T47D (cell line): ENCODE results near the gene ACR.

Experiments
- DNase-seq, 2 experiments: peaks; one replicate each; pipeline versions ENCODE4 v3.0.0 to v3.0.0-alpha.2; 2011 to 2012; ENCODE audit warnings: low read depth in 1 of 2, low spot score in 1 of 2
- JUND ChIP-seq: IDR thresholded peaks from 2 replicates; pipeline ENCODE4 v1.6.1; 2012; ENCODE audit warnings: low read depth
- in situ Hi-C: cut with HindIII; loops from 2 replicates; pipeline ENCODE4 v1.10.0; 2016; ENCODE audit warnings: low sequenced_read_pairs, low pct_unique_long_range_greater_than_20kb

ACR gene

DNA sequence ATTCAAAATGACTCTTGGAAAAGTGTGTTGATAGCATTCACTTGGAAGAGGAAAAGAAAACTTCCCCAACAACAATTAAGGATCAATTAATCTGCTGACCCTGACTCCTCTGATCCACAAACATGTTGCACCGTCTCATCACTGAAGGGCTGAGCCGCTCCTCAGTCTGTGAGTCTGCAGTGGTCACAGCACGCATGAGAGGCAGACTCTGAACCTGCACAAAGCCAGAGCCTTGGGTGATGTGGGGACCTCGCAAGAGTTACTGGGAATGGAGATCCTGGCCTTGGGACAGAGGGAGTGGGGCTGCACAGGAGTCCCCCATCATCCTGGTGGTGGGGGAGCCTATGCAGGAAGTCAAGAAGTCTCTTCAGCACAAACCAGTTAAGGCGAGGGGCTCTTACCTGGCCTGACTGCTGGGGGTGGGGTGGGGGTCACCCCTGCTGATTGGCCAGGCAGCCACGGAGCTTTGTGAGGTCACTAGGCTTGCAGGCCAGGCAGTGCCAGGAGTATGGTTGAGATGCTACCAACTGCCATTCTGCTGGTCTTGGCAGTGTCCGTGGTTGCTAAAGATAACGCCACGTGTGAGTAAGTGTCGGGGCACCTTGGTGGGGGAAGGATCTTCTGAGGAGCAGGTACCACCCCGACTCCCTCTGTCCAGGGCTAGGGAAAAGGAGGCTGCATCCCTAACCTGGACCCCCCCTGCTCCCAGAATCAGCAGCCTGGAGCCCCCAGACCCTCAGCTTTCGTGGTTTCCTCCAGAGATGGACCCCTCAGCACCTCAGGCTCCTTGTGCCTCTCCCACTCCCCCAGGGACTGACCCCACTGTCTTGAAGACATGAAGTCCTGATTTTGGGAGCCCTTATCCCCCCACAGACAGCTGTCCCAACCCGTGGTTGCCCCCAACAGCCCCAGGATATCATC lies at the start of gene ACR:
TSS of gene ACR (plus strand) at position 477 of the 921 bp plus-strand sequence. CDS start at position 509, 32 bp downstream.
- no peak for DNase-seq
- TF ChIP-seq JUND, result no peak
- in situ Hi-C loops, result no loop called here

DNA sequence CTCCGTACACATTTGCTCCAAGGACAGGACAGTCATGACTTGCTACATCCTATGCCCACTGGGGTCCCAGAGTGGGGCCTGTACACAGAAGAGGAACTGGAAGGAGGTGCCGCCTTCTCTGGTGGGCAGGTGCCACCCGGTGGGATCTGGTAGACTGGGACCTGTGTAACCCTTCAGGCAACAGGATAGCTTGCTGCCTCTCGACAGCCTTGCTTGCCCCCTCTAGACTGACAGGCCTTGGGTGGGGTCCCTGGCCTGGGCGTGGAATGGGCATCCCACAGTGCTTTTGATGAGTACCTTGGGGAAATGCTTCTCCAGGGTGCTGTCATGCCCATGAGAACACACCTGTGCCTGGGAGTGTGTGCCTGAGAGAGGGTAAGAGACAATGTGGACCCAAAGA lies 49.6 kb upstream of the ACR start:
- no peak for TF ChIP-seq JUND
- in situ Hi-C loops, result no loop called here
- DNase-seq, result no peak

DNA sequence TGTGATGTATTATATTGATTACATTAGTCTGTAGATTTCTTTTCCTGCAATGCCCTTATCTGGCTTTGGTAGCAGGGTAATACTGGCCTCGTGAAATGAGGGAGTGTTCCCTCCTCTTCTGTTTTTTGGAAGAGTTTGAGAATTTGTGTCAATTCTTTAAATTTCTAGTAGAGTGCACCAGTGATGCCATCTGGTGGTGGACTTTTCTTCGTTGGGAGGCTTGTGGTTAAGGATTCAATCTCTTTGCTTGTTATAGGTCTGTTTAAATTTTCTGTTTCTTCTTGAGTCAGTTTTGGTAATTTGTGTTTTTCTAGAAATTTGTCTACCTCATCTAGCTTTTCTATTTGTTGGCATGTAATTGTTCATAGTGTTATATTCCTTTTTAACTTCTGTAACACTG lies 46.5 kb upstream of the ACR start:
- in situ Hi-C loops, result no loop called here
- no peak for TF ChIP-seq JUND
- DNase-seq, result peak in 1 of 2 experiments; percentile 59

DNA sequence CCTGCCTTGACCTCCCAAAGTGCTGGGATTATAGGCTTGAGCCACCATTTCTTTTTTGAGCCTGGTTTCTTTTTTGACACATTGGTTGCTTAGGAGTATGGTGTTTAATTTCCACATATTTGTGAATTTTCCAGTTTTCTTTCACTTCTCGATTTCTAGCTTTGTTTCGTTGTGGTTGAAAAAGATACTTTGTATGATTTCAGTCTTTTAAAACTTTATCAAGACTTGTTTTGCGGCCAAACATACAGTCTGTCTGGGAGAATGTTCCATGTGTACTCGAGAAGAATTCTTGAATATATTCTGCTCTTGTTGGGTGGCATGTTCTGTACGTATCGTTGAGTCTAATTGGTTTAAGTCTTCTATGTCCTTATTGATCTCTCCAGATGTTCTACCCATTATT lies 44.5 kb upstream of the ACR start:
- in situ Hi-C loops, result no loop called here
- TF ChIP-seq JUND, result no peak
- DNase-seq, result no peak

DNA sequence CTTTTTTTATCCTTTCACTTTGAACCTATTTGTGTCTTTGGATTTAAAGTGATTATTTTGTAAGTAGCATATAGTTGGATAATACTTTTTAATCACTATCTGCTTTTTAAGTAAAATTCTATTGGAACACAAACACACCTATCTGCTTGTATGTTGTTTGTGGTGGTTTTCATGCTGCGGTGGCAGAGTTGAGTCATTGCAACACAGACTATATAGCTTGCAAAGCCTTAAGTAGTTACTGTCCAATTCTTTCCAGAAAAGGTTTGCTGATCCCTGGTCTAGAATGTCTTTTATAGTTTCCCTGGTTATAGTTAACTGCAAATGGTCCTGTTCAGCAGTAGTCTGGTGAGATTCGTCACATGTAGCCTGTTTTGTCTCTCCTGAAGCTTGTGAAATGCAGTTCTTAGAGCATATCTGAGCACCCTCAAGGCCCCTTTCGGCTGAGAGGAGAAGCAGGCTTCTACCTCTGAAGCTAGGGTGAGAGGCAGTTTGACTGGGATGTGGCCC lies 43.9 kb upstream of the ACR start:
- DNase-seq, result peak in 1 of 2 experiments; percentile 13
- no peak for TF ChIP-seq JUND
- in situ Hi-C loops, result no loop called here

DNA sequence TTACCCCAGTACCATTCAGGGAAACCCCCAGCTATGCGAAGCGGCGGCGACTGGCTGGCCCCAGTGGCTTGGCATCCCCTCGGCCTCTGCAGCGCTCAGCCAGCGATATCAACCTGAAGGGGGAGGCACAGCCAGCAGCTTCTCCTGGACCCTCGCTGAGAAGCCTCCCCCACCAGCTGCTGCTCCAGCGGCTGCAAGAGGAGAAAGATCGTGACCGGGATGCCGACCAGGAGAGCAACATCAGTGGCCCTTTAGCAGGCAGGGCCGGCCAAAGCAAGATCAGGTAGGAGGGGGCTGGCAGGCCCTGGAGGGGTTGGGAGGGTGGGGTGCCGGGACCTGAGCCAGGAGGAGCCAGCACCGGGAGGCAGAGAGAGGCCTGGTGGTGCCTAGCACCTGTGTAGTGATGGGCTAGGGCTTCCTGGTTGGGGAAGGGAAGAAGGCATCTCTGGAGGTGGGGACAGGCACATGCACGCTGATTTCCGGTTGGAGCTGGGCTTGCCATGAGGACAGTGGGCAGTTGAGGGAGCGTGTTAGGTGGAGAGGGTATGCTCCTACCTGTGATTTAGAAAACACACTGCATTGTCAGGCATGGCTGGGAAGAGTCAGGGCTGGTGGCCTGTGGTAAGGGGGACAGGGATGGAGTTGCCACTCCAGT lies 43.1 kb upstream of the ACR start:
- TF ChIP-seq JUND, result no peak
- DNase-seq, result no peak
- in situ Hi-C loops, result no loop called here

DNA sequence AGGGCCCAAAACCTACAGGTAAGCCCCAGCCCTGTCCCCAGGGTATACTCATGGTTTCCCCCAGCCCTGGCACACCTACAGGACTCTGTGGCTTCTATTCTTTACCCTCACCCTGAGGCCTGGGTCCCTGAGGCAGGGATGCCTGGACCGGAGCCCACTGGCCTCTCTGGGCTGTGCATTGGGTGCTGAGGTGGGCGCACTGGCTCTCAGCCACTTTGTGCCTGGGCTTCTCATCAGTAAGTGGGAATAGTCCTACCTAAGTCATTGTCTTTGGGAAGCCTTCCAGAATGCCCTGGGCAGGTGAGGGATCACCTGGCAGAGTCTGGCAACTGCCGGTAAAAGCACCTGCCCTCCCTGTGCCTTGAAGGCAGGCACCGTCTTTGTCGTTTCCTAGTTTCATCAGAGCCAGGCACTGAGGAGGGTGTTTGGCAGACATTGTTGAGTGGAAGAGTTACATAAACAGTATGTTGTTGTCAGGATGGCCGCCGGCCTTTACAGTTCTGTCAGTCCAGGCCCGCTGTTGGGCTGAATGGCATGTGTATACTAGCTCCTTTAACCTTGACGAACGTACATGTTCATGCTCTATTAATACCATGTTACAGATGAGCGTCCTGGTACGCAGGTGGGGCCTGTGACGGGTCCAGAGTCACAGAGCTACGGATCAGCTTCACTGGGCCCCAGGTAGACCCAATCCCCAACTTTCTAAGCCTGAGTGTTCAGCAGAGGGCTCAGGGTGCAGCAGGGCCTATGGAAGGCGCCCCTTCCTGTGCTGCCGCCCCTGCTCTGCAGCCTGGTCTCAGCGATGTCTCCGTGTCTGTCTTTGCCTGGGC lies 42.4 kb upstream of the ACR start:
- peak in 1 of 2 experiments; percentile 20 for DNase-seq
- no peak for TF ChIP-seq JUND
- in situ Hi-C loops, result no loop called here

DNA sequence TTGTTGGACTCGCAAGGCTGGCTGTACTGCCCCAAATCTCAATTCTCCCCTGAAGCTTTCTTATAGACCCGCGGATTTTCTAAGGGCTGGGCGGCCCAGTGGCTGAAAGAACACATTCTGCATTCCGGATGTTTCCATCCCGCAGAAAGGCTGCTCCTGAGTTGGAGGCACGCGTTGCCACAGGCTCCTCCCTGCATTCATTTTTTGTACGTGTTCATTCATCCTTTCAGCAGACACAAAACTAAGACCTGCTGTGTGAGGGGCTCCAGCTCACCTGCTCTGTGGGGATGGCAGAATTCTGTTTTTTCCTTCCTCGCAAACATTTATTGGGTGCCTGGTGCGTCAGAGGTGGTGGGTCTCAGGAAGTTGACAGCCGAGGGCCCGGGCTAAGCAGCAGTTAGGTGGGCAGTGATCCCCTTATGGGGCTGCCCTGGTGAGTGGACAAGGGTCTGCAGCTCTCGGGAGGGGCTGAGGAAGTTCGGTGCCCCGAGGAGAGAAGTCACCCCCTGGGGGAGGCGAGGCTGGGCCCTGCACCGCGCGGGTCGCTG lies 41.7 kb upstream of the ACR start:
- DNase-seq, result no peak
- in situ Hi-C loops, result no loop called here
- no peak for TF ChIP-seq JUND

DNA sequence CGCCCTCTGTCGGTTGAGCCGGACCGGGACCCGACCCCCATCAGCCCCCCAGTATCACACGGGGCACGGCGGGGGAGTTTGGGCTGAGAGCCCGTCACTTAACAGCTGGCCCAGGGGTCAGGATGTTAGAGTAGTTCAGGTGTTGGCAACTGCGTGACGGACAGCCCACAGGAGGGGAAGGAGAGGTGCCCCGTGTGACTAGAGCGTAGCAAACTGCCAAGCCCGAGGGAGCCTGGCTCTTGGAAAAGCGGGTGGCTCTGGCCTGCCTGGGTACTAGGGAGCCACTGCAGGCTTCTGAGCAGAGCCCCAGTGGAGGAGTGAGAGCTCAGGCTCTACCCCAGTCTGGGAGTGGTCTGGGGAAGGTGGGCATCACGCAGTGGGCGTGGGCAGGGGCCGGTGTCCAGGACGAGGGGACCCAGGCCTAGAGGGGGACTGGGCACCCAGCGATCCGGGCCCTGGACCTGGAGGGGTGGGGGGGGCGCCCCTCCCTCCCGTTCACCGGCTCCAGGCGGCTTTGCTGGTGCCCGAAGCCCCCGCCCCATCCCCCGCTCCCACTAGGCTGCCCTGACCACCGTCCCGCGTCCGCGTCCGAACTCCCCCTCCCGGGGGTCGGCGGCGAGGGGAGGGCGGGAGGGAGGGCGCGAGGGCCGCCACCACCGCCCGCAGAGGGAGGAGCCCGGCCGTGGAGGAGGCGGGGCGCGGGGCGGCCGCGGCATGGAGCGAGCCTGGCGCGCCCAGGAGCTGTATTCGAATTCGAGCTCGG lies 41.0 kb upstream of the ACR start:
- peak in 1 of 2 experiments; percentile 54 for DNase-seq
- no peak for TF ChIP-seq JUND
- in situ Hi-C loops, result no loop called here

DNA sequence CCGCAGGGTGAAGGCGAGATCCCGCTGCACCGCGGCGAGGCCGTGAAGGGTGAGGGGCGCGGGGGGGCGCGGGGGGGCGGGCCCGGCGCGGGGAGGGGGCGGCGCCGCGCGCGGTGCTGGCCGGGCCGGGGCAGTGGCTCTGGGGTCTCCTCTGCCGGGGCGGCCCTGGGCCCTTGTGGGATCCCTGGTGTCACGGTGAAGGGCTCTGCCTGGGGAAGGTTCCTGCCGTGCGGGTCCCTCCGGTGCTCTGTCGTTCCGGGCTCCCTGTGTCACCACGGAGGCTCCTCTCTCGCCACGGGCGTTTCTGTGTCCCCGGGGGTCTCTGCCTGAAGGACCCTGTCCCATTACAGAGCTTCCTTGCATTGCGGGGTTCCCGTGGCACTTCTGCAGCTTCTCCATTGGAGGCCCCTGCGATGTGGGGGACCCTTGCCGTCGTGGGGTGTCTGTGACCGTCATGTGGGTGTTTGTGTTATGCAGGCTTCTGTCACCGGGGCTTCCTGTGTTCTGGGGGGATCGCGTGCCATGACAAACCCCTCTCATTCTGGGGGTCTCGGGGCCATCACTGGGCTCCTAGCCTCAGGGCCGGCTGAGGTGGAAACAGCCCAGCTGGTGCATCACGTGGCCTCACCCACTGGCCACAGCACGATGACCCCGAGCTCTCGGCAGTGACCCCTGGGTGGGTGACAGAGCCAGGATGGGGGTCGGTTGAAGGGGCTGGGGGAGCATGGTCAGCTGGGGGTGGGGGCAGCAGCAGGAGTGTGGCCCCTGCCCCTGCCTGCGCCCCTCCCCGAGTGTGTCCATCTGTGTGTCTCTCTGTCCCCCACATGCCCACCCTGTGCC lies 40.1 kb upstream of the ACR start:
- DNase-seq, result no peak
- in situ Hi-C loops, result no loop called here
- TF ChIP-seq JUND, result no peak

DNA sequence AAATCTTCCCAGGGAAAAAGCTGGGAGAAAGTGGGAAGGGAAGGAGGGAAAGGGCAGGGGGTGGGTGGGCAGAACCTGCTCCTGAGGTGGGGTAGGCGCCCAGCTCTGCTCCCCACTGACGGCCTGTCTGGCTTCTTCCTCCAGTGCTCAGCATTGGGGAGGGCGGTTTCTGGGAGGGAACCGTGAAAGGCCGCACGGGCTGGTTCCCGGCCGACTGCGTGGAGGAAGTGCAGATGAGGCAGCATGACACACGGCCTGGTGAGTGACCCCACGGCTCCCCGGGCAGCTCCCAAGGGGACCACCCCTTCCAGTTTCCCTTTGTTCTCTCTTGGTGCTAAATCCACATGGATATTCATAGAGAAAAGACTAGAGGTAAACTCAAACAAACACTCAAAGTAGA lies 39.5 kb upstream of the ACR start:
- DNase-seq, result no peak
- no peak for TF ChIP-seq JUND
- in situ Hi-C loops, result no loop called here
